PC-3 (cell line): ENCODE results near the gene OR7D2. TPM values are rescaled to one million over a fixed set of nuclear protein-coding genes. Genes with fewer than 3 reads are reported as not detected.
"Not testable (repeated sequence)": the region's sequence is repeated elsewhere in the genome, so short reads cannot be mapped to it uniquely, and the experiment has no call there.

Experiments used
- ATAC-seq: fragments of 200-7000 bp; cut with Tn5 transposase; 2 replicates; pipeline ENCODE4 v1.9.1; 2020; ENCODE audit warnings: mild to moderate bottlenecking, moderate library complexity
- BruUV-seq: library from RNA; stranded (reverse); fragments of 400-500 nt; replicated peaks from 2 replicates; lab custom pipeline; 2021; lab: Mats Ljungman, UMichigan
- CTCF ChIA-PET: fragments of 300-600 bp; sonication (Branson Sonifier 250); formaldehyde crosslinking; loops from one replicate; lab custom pipeline; 2022; ENCODE audit warnings: antibody characterized with exemption; lab: Charles Lee
- POLR2A ChIA-PET: fragments of 300-600 bp; sonication (Branson Sonifier 250); formaldehyde crosslinking; loops from one replicate; lab custom pipeline; 2022; ENCODE audit warnings: antibody characterized with exemption; ENCODE audit not compliant: unreplicated experiment; lab: Charles Lee
- DNase-seq: peaks from one replicate; pipeline ENCODE4 v3.0.0-alpha.2; 2015
- H2AFZ ChIP-seq: fragments of 300-600 bp; sonication (generic); 2 replicates; pipeline ENCODE4 v1.6.0; 2016; ENCODE audit warnings: antibody characterized with exemption, low read length
- H3F3A ChIP-seq: fragments of 300-600 bp; sonication (generic); one replicate; pipeline ENCODE4 v1.6.0; 2017; ENCODE audit warnings: antibody characterized with exemption, low read length, control low read depth, mild to moderate bottlenecking; ENCODE audit not compliant: unreplicated experiment
- H3K27ac ChIP-seq: fragments of 300-600 bp; sonication (generic); 2 replicates; pipeline ENCODE4 v1.5.1; 2016; ENCODE audit warnings: mild to moderate bottlenecking, low read length
- H3K27me3 ChIP-seq: fragments of 300-600 bp; sonication (generic); 2 replicates; pipeline ENCODE4 v1.6.1; 2016; ENCODE audit warnings: low read length, mixed read lengths
- H3K36me3 ChIP-seq: fragments of 300-600 bp; sonication (generic); 2 replicates; pipeline ENCODE4 v1.6.1; 2016; ENCODE audit warnings: low read depth, mixed run types, low read length, mixed read lengths
- H3K4me1 ChIP-seq: fragments of 300-600 bp; sonication (generic); 2 replicates; pipeline ENCODE4 v1.5.1; 2016; ENCODE audit warnings: low read length; ENCODE audit not compliant: insufficient read depth
- H3K4me2 ChIP-seq: fragments of 300-600 bp; sonication (generic); 2 replicates; pipeline ENCODE4 v1.6.0; 2016; ENCODE audit warnings: low read length
- H3K4me3 ChIP-seq: fragments of 300-600 bp; sonication (generic); 2 replicates; pipeline ENCODE4 v1.5.1; 2016; ENCODE audit warnings: mild to moderate bottlenecking, low read length, mixed read lengths
- H3K79me2 ChIP-seq: fragments of 300-600 bp; sonication (generic); 2 replicates; pipeline ENCODE4 v1.6.1; 2017; ENCODE audit warnings: low read length, mixed read lengths
- H3K9ac ChIP-seq: fragments of 300-600 bp; sonication (generic); 2 replicates; pipeline ENCODE4 v1.6.0; 2016; ENCODE audit warnings: mild to moderate bottlenecking, low read length
- H3K9me2 ChIP-seq: fragments of 300-600 bp; sonication (generic); replicated peaks from 2 replicates; pipeline ENCODE4 v1.6.1; 2016; ENCODE audit warnings: mixed run types, low read length, mixed read lengths
- H3K9me3 ChIP-seq: fragments of 300-600 bp; sonication (generic); 2 replicates; pipeline ENCODE4 v1.6.1; 2016; ENCODE audit warnings: low read length, mixed read lengths
- H4K20me1 ChIP-seq: fragments of 300-600 bp; sonication (generic); 2 replicates; pipeline ENCODE4 v1.6.1; 2016; ENCODE audit warnings: low read length, mixed read lengths
- CTCF ChIP-seq: fragments of 300-600 bp; sonication (generic); conservative IDR thresholded peaks from 2 replicates; pipeline ENCODE4 v1.5.1; 2017; ENCODE audit warnings: antibody characterized with exemption, low read depth, mild to moderate bottlenecking, low read length
- EZH2 ChIP-seq: fragments of 300-600 bp; sonication (generic); IDR thresholded peaks from one replicate; pipeline ENCODE4 v1.6.1; 2017; ENCODE audit warnings: antibody characterized with exemption, mild to moderate bottlenecking, low read length; ENCODE audit not compliant: unreplicated experiment
- EZH2phosphoT487 ChIP-seq: fragments of 300-600 bp; sonication (generic); IDR thresholded peaks from 2 replicates; pipeline ENCODE4 v1.6.1; 2018; ENCODE audit warnings: mild to moderate bottlenecking, antibody characterized with exemption, low read length, borderline replicate concordance
- intact Hi-C: fragments of 100-400 bp; cut with micrococcal nuclease; formaldehyde crosslinking; loops from 2 replicates; pipeline ENCODE4 v1.9.0; 2023
- total RNA-seq: library from RNA; depleted of rRNA; stranded (reverse); fragments of >200 nt; gene quantifications from 2 replicates; pipeline ENCODE4 v1.2.3, GENCODE V29; 2014

Gene OR7D2
- total RNA-seq, 1 experiment from 2014 or later, result 0.07 TPM

GRCh38 chr19:9187191-9187590 is 8.4 kb downstream of the OR7D2 start:
- no peak for DNase-seq
- no peak for ATAC-seq
- ChIA-PET POLR2A (no interaction called here), CTCF (no interaction called here)
- Histone ChIP-seq H3K9me3 (no peaks in the 10 kb centered on the region; the same call in 1 of the 2 replicates), H3K27ac (no peak overlapping the region), H3K4me1 (no peaks in the 10 kb centered on the region), H3K27me3 (no peaks in the 10 kb centered on the region), H3K9me2 (no peaks in the 10 kb centered on the region), H3K36me3 (no peaks in the 10 kb centered on the region), H3K4me2 (no peak overlapping the region), H4K20me1 (no peaks in the 10 kb centered on the region), H3K9ac (no peak overlapping the region), H3K79me2 (no peaks in the 10 kb centered on the region), H3K4me3 (no peak overlapping the region), H2AFZ (no peak overlapping the region), H3F3A (no peaks in the 10 kb centered on the region)
- intact Hi-C loops, result no loop called here
- BruUV-seq, result no TSS peak
- TF ChIP-seq EZH2phosphoT487, result no peak
- no peak for TF ChIP-seq EZH2
- TF ChIP-seq CTCF, result no peak

DNA sequence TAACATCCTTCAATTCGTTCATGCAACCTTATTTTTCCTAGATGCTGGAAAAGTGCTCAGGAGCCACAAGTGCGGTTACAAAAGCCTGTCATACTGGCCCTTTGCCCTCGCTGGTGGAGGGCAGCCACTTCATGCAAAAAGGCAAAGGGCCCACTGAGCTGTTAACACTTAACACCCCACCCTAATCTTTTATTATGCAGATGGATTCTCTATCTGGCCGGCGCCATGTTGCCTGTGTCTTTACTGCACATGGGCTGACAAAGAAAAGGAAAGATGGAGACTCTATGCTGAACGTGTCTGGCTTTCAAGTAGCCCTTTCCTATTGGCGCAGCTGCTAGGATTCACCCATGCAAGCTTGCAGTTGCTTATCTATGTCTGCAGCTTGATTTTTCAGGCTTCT is 10.8 kb downstream of the OR7D2 start:
- ChIA-PET CTCF (no interaction called here), POLR2A (no interaction called here)
- no TSS peak for BruUV-seq
- H3K4me2 ChIP-seq, result no peak overlapping the region
- H3K4me1 ChIP-seq, result no peaks in the 10 kb centered on the region
- intact Hi-C loops, result no loop called here
- H3K9ac ChIP-seq, result no peak overlapping the region
- H3K27ac ChIP-seq, result no peak overlapping the region
- peaks cover 1% of the 10 kb centered on the region; the same call in 1 of the 2 replicates for H3K9me3 ChIP-seq
- H3K79me2 ChIP-seq, result no peaks in the 10 kb centered on the region
- H3K36me3 ChIP-seq, result no peaks in the 10 kb centered on the region
- no peak overlapping the region for H3K4me3 ChIP-seq
- no peaks in the 10 kb centered on the region for H3F3A ChIP-seq
- TF ChIP-seq EZH2phosphoT487 (no peak), EZH2 (no peak), CTCF (no peak)
- no peak overlapping the region; the same call in 1 of the 2 replicates for H2AFZ ChIP-seq
- H4K20me1 ChIP-seq, result no peaks in the 10 kb centered on the region
- no peaks in the 10 kb centered on the region for H3K9me2 ChIP-seq
- no peaks in the 10 kb centered on the region for H3K27me3 ChIP-seq
- ATAC-seq, result no peak
- DNase-seq, result no peak

- H2AFZ ChIP-seq, intact Hi-C loops, POLR2A ChIA-PET, H3K4me1 ChIP-seq, DNase-seq, H3K36me3 ChIP-seq, H3K79me2 ChIP-seq, BruUV-seq, ATAC-seq, H3K9me3 ChIP-seq, H3K27ac ChIP-seq, H3K9me2 ChIP-seq, H3K4me3 ChIP-seq, H3F3A ChIP-seq, H4K20me1 ChIP-seq, H3K27me3 ChIP-seq, H3K9ac ChIP-seq, CTCF ChIA-PET, H3K4me2 ChIP-seq: not testable (repeated sequence)
Observed at GRCh38 chr19:9198044-9198443, 19.3 kb downstream of the OR7D2 start.
